HT1080 (cell line): ENCODE results near the gene ANKRD55. TPM values are rescaled to one million over a fixed set of nuclear protein-coding genes. Genes with fewer than 3 reads are reported as not detected.
A peak's percentile ranks its signal among the peaks of the same experiment; 100 is the strongest.
"Not testable (repeated sequence)": the region's sequence is repeated elsewhere in the genome, so short reads cannot be mapped to it uniquely, and the experiment has no call there.

Experiments
- DNase-seq: peaks from one replicate; pipeline ENCODE4 v3.0.0-alpha.2; 2015; ENCODE audit warnings: low read depth
- polyA plus RNA-seq, 2 experiments: library from polyadenylated mRNA; depleted of rRNA; stranded (reverse); fragments of >200 nt; gene quantifications; 2 replicates each; pipeline ENCODE4 v1.2.3, GENCODE V29; 2015
- total RNA-seq: library from RNA; depleted of rRNA; stranded (reverse); fragments of >200 nt; shearing (Covaris generic); gene quantifications from 2 replicates; pipeline ENCODE4 v1.2.3, GENCODE V29; 2014; rRNA removed

ANKRD55 gene
- total RNA-seq, result not detected in 2 replicates
- 0.05 and 0.10 TPM in 2 replicates for polyA plus RNA-seq (2015; cell fraction: cytosol; rRNA removed)
- polyA plus RNA-seq (2015; cell fraction: nucleus; rRNA removed), result not detected in 2 replicates

DNA sequence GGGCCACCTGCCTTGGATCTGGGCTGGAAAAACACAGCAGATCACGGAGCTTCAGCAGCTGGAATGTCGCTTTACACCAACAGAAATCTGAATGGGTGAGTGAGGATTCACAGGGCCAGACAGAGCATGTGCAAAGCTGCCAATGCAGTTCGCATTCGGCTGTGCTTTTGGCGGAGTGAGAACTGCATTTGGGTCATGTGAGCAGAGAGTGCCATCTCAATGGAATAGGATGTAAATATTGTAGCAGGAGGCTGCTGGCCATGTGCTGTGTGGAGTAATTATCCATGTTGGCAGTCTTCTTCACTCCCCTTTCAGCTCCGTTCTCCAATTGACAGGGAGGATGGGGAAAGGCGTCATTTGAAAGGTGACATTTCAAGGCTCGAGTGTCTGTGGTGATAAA, at the start of gene ANKRD55:
Gene ANKRD55, minus strand, starts transcription at position 101 of the 400 bp plus-strand sequence. CDS start 417 bp downstream, outside the sequence.
- no peak for DNase-seq

DNA sequence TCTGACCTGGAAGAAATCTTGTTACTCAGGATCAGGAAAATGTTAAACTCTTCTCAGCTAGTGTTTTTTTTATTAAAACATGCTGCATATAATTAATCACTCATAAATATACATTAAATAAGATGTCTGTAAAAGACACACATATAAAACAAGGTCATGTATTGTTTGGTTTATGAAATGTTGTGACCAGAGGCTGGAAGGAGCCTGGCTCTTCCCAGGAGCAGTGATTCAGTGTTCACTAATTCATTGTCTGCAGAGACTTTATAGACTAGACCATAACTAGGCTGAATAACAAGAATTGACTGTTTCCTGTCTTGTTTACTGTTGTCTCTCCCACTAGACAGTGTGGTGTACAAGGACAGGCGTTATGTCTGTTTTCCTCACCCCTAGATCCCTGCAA, 49.1 kb upstream of the ANKRD55 start:
- no peak for DNase-seq

GRCh38 chr5:56281489-56282165, 48.5 kb upstream of the ANKRD55 start:
- no peak for DNase-seq

- peak; percentile 61 for DNase-seq
These were observed 46.8 kb upstream of the ANKRD55 start for GRCh38 chr5:56279979-56280378.

- DNase-seq, result no peak
These were observed 46.2 kb upstream of the ANKRD55 start for GRCh38 chr5:56279291-56279690.

DNA sequence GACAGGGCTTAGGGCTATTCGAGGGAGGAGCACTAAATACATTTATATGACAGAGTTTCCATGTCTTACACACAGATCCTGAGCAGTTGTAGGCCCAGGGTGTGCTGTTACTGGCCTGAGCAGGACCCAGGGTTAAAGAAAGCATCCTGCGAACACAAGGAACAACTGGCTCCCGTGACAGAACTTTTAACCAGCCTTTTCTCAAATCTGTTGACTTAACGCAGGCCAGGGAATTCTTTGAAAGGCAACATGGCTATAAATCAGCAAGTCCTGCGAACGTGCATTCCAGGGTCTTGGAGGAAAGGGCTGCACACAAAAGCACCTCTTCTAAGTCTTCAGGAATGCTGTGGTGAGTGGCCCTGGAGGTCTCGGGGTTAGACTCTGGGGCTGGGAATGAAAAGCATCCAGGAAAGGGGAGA, 45.2 kb upstream of the ANKRD55 start:
- peak; percentile 40 for DNase-seq

- no peak for DNase-seq
These were observed 44.4 kb upstream of the ANKRD55 start for GRCh38 chr5:56277573-56277972.

- DNase-seq, result no peak
These were observed 40.3 kb upstream of the ANKRD55 start for GRCh38 chr5:56273376-56273955.

GRCh38 chr5:56272765-56273164, 39.6 kb upstream of the ANKRD55 start:
- DNase-seq, result no peak

GRCh38 chr5:56270568-56271392, 37.6 kb upstream of the ANKRD55 start:
- peak; percentile 78 for DNase-seq

DNA sequence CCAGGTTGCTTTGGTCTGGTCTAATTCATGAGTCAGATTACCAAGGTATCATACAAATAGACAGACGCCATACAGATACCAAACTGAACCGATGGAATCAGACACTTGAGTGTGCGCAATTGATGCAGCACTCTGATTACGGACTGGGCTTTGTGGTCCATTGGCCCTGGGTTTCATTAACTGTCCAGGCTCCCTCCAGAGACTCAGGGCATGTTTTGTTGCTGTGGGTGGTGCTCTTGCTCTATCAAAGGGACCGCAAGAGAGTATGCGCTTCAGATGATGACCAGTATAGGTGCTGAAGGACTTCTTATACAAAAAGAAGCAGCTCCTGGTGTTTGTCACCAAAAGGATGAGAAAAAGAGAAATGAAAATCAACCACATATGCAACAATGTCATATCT, 36.9 kb upstream of the ANKRD55 start:
- no peak for DNase-seq

DNA sequence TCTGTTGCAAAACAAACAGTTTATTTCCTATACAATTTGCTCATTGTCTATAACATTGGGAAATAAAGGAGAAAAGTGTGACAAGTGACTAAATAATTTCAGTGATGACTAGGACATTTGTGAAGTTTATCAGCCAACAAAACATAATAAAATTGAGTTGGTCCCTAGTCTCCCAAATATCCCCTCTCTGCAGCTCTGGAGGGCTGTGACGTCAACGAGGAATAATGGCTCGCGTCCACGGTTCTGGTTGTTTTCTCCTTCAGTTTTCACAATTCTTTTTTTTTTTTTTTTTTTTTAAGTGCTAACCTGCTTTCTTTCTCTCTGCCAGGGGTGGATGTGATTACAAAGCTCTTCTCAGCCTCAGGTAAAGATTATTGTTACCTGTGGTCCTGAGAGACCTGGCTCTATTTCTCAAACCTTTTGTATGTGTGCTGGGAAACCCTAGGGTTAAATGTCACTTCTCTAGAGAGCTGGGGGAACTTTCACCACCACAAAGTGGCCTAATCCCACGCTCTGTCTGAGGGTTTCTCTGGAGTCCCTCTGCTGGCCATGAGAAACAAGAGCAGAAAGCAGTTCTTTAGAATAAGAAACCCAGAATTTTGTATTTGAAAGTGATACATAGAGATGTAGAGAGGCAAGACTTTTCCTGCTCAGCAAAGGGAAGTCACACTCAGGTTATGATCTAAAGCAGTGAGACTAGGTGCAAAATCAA, 36.2 kb upstream of the ANKRD55 start:
- no peak for DNase-seq

DNA sequence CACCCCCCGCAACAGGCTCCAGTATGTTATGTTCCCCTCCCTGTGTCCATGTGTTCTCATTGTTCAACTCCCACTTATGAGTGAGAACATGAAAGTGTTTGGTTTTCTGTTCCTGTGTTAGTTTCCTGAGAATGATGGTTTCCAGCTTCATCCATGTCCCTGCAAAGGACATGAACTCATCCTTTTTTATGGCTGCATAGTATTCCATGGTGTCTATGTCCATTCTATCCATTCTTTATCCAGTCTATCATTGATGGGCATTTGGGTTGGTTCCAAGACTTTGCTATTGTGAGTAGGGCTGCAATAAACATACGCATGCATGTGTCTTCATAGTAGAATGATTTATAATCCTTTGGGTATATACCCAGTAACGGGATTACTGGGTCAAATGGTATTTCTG, 35.6 kb upstream of the ANKRD55 start:
- DNase-seq, result not testable (repeated sequence)

DNA sequence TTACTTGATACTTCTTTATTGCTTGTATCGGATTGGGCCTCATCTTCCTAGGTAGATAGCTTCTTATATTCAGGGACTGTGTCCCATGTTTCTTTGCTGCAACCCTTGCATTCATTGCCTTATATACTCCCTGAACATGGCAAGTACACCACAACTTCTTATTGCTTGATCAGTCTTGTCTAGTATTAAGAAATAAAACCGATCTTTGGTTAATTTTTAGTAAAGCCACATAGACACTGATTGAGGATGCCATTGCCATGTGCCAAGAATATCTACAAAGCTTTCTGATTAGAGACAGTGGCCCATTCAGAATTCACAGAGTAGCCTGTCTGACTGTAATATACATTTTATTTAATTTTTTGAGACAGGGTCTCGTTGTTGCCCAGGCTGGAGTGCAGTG, 34.7 kb upstream of the ANKRD55 start:
- DNase-seq, result no peak

- peak; percentile 65 for DNase-seq
These were observed 31.4 kb upstream of the ANKRD55 start for GRCh38 chr5:56264417-56265025.

- no peak for DNase-seq
These were observed 29.1 kb upstream of the ANKRD55 start for GRCh38 chr5:56262279-56262678.

DNA sequence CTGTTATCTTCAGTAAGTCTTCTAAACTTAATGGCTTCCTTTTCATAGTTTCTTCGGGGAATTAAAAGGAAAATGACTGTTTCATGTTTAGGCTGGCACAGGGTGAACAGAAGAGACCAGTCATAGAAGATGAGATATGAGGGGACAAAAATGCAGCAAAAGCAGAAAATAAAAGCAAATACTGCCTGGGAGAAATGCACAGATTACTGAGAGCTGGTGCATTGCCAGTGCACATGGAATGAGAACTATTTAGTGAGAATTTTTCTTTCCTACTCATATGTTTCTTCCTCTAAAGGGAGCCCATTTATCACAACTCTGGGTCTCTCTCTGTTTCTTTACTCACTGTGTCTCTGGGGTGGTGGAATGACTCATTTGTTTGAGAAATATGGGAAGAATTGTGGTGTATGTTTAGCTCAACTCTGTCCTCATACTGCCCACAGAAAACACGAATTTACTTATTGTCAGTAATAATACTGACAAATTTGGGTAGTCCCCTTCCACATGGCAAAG, 25.9 kb upstream of the ANKRD55 start:
- DNase-seq, result peak; percentile 52

- not testable (repeated sequence) for DNase-seq
These were observed 24.8 kb upstream of the ANKRD55 start for GRCh38 chr5:56257763-56258529.

- no peak for DNase-seq
These were observed 23.9 kb upstream of the ANKRD55 start for GRCh38 chr5:56257010-56257409.

DNA sequence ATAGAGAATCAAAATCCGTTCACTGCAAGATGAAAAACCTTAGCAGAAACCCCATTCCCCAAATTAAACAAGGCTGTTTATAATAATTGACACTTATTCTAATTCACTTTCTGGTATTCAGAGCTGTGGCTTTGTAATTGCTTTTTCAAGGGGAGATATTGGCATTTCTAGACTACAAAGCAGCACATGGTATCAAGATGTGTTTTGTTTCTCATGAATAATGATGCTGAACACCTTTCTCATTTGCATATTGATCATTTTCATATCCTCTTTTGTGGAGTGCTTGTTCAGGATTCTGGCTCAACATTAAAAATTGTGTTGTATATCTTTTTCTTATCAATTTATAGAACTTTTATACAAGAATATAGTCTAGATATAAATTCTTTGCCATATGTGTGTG, 22.4 kb upstream of the ANKRD55 start:
- no peak for DNase-seq
